Adrenal gland (tissue), 12 donors: ENCODE results near the gene DPP6. TPM values are rescaled to one million over a fixed set of nuclear protein-coding genes. Genes with fewer than 3 reads are reported as not detected.

Source experiments
- DNase-seq, 7 donors: peaks; one replicate each; pipeline ENCODE4 v3.0.0-alpha.2; 2019 to 2020
- H3K27ac ChIP-seq, 5 donors: fragments of 200-600 bp; sonication (generic) in 4 of 5; 1 replicate in 3 of 5; 2 replicates in 2 of 5; pipeline versions ENCODE4 v1.5.1 to v1.8.0; 2016 to 2020; ENCODE audit warnings: mild to moderate bottlenecking in 1 of 5
- H3K27me3 ChIP-seq: fragments of 200-600 bp; 2 replicates; pipeline ENCODE4 v1.8.0; 2021
- H3K36me3 ChIP-seq, 2 donors: fragments of 200-600 bp; replicated peaks in 1 of 2; 1 replicate in 1 of 2; 2 replicates in 1 of 2; pipeline versions ENCODE4 v1.5.1 to v1.8.0; 2018 to 2022
- H3K4me1 ChIP-seq, 2 donors: fragments of 200-600 bp; replicated peaks in 1 of 2; 1 replicate in 1 of 2; 2 replicates in 1 of 2; pipeline versions ENCODE4 v1.5.1 to v1.8.0; 2018 to 2021
- H3K4me3 ChIP-seq, 4 donors: fragments of 200-600 bp; sonication (generic) in 3 of 4; one replicate each; pipeline ENCODE4 v1.5.1; 2016 to 2018
- H3K9me3 ChIP-seq, 3 donors: fragments of 200-600 bp; sonication (generic) in 1 of 3; replicated peaks in 1 of 3; 1 replicate in 2 of 3; 2 replicates in 1 of 3; pipeline versions ENCODE4 v1.5.1 to v1.8.0; 2016 to 2021
- POLR2A ChIP-seq, 2 donors: fragments of 450-650 bp; IDR thresholded peaks; one replicate each; pipeline ENCODE4 v1.6.1; 2017; ENCODE audit warnings: antibody characterized with exemption in 2 of 2, mild to moderate bottlenecking in 2 of 2, moderate library complexity in 1 of 2
- WGBS, 4 donors: extraction: QIAGEN DNeasy Blood & Tissue Kit in 2 of 4; methylation state at CpG; one replicate each; pipeline versions ENCODE4 v1.1.5 to v1.1.7; 2013 to 2017; 5-methylcytosine and 5-hydroxymethylcytosine counted together
- intact Hi-C, 2 donors: fragments of 100-400 bp; cut with DNase I; formaldehyde crosslinking; loops; one replicate each; pipeline versions ENCODE4 v1.14.1 to v1.15.0; 2022 to 2023
- polyA plus RNA-seq, 3 donors: library from polyadenylated mRNA; stranded (reverse); fragments of 200-250 nt in 2 of 3; fragments of 350-450 nt in 1 of 3; fragmentation: Illumina TruSeq in 1 of 3; extraction: RNeasy Lipid Tissue Mini Kit (QIAGEN cat#74804) in 1 of 3; gene quantifications; one replicate each; pipeline ENCODE4 v1.2.3, GENCODE V29; 2013 to 2014
- total RNA-seq, 9 donors: library from RNA; depleted of rRNA in 4 of 9; stranded (reverse); fragments of >200 nt in 4 of 9; fragments of 120-200 nt in 1 of 9; fragmentation: NEBNext Ultra II Directional in 1 of 9; extraction: Animal tissue kit (Norgen Biotek cat#: 25700) in 1 of 9; gene quantifications; one replicate each; pipeline versions ENCODE4 v1.1.0 to v1.2.4, GENCODE V29; 2013 to 2023
- TF ChIP-seq, protein P1 (sequence below), 6 experiments: fragments of 450-650 bp in 4 of 6; fragments of 200-600 bp in 2 of 6; sonication (generic) in 1 of 6; IDR thresholded peaks; 1 replicate in 5 of 6; 2 replicates in 1 of 6; pipeline versions ENCODE4 v1.5.1 to v1.8.0; 2016 to 2021; ENCODE audit warnings: antibody characterized with exemption in 6 of 6, mild to moderate bottlenecking in 2 of 6, moderate library complexity in 1 of 6
- donor health status: healthy with polysubstance abuse.
- donor health status: Bipolar disorder and iron deficiency.
- donor health status: DM: yes; HTN: yes; CAD: no.
- donor health status: DM: no; HTN: no; CAD: no.
- donor health status: DM: no; HTN: no; CAD: no.
- donor health status: DM: yes; HTN: yes; CAD: no.

The DPP6 gene
- total and polyA plus RNA-seq, 12 donors = 0.39 to 13.1 (median 5.1) TPM

- no peak for DNase-seq
- Histone ChIP-seq H3K4me3 (no peak overlapping the region), H3K4me1 (no peaks in the 10 kb centered on the region), H3K36me3 (no peaks in the 10 kb centered on the region), H3K9me3 (no peaks in the 10 kb centered on the region), H3K27ac (no peak overlapping the region), H3K27me3 (no peaks in the 10 kb centered on the region)
- no peak for TF ChIP-seq POLR2A (IDR thresholded peaks at IDR 0.05)
- intact Hi-C loops = no loop called here
- 87 to 97% (median 96%) methylated on average over 3 of the region's 3 CpGs for WGBS, 4 donors
Measured at GRCh38 chr7:154575497-154575896, 523.3 kb downstream of the DPP6 start.

DNA sequence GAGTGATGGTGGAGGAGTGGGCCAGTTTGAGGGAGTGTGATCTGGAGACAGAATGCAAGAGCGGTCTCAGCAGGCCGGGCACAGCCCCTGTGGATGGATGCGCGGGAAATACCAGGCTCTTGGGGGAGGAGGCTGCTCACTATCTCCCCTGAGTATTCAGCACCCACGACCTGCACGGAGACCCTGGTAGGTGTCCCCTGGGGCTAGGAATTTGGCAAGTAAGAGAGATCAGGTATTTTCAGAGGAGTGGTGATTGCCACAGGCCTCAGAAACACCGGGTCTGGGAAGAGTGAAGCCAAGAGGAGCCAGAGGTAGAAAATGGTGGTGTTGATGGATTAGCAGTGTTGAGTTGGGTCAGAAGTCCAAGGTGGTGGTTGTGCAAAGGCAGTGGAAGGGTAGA lies 524.4 kb downstream of the DPP6 start:
- Histone ChIP-seq H3K9me3 (no peaks in the 10 kb centered on the region), H3K36me3 (no peaks in the 10 kb centered on the region), H3K27me3 (no peaks in the 10 kb centered on the region), H3K4me3 (no peak overlapping the region), H3K4me1 (no peaks in the 10 kb centered on the region), H3K27ac (no peak overlapping the region)
- WGBS, 4 donors = 92 to 96% (median 95%) methylated on average over 7 of the region's 7 CpGs
- no peak for DNase-seq
- TF ChIP-seq POLR2A (IDR thresholded peaks at IDR 0.05) = no peak
- TF ChIP-seq, protein P1, sequence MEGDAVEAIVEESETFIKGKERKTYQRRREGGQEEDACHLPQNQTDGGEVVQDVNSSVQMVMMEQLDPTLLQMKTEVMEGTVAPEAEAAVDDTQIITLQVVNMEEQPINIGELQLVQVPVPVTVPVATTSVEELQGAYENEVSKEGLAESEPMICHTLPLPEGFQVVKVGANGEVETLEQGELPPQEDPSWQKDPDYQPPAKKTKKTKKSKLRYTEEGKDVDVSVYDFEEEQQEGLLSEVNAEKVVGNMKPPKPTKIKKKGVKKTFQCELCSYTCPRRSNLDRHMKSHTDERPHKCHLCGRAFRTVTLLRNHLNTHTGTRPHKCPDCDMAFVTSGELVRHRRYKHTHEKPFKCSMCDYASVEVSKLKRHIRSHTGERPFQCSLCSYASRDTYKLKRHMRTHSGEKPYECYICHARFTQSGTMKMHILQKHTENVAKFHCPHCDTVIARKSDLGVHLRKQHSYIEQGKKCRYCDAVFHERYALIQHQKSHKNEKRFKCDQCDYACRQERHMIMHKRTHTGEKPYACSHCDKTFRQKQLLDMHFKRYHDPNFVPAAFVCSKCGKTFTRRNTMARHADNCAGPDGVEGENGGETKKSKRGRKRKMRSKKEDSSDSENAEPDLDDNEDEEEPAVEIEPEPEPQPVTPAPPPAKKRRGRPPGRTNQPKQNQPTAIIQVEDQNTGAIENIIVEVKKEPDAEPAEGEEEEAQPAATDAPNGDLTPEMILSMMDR (IDR thresholded peaks at IDR 0.05) = no peak
- intact Hi-C loops = no loop called here

DNA sequence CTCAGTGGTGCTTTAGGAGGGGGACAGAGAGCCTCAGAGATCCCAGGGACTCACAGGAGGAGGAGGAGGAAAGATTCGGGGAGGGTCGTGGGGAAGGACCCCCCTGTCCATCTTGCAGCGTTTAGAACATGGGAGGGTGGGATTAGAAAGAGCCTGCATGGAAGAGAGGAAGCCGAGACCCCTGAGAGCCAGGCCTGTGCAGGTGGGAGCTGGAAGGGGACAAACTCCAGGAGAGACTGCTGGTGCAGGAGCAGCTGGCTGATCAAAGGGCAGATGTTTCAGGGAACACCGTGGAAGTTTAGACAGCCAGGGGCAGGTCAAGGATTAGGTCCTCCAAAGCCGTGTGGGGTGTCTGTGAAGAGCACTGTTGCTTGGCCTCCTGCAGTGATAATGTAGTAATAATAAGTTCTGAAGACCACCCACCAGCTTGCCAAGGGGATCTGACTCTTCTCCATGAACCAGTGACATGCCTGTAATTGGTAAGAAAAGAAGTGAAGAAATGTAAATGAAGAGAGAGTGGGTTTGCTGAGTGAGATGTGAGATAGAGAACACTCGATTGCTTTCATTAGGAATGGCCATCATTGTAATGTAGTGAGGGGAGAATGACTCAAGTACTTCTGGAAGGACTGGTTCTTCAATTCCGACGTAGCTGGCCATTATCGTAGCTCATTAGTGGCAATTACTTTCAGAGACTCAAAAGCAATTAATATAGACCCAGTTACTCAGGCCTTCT lies 525.1 kb downstream of the DPP6 start:
- Histone ChIP-seq H3K9me3 (no peaks in the 10 kb centered on the region), H3K27ac (no peak overlapping the region), H3K4me3 (no peak overlapping the region), H3K4me1 (no peaks in the 10 kb centered on the region), H3K36me3 (no peaks in the 10 kb centered on the region), H3K27me3 (no peaks in the 10 kb centered on the region)
- DNase-seq = no peak
- intact Hi-C loops = no loop called here
- no peak for TF ChIP-seq POLR2A (IDR thresholded peaks at IDR 0.05)
- TF ChIP-seq, protein P1 (IDR thresholded peaks at IDR 0.05) = no peak
- WGBS, 4 donors = 74 to 79% (median 77%) methylated on average over 10 of the region's 10 CpGs

GRCh38 chr7:154578336-154578735 lies 526.1 kb downstream of the DPP6 start:
- WGBS, 4 donors = 75 to 91% (median 83%) methylated on average over 4 to 6 of the region's 6 CpGs
- no peak overlapping the region for H3K27ac ChIP-seq
- intact Hi-C loops = no loop called here

More at GRCh38 chr7:154578336-154578735, 526.1 kb downstream of the DPP6 start:
- TF ChIP-seq, protein P1 (IDR thresholded peaks at IDR 0.05) = no peak
- TF ChIP-seq POLR2A (IDR thresholded peaks at IDR 0.05) = no peak
- no peak for DNase-seq
- Histone ChIP-seq H3K9me3 (no peaks in the 10 kb centered on the region), H3K4me3 (no peak overlapping the region), H3K36me3 (no peaks in the 10 kb centered on the region), H3K4me1 (no peaks in the 10 kb centered on the region), H3K27me3 (no peaks in the 10 kb centered on the region)
